Breast epithelium (tissue), 4 donors: ENCODE data around the gene RUSF1. TPM values are rescaled to one million over a fixed set of nuclear protein-coding genes. Genes with fewer than 3 reads are reported as not detected.
"Not testable (repeated sequence)": the region's sequence is repeated elsewhere in the genome, so short reads cannot be mapped to it uniquely, and the experiment has no call there.

Source experiments
- DNase-seq, 2 donors: peaks; one replicate each; pipeline ENCODE4 v3.0.0-alpha.2; 2019; ENCODE audit warnings: low spot score in 2 of 2
- H3K27ac ChIP-seq, 2 donors: fragments of 200-600 bp; sonication (generic) in 1 of 2; one replicate each; pipeline ENCODE4 v1.5.1; 2016 to 2019; ENCODE audit warnings: mild to moderate bottlenecking in 1 of 2
- H3K27me3 ChIP-seq, 2 donors: fragments of 200-600 bp; sonication (generic) in 1 of 2; one replicate each; pipeline versions ENCODE4 v1.5.1 to v1.6.0; 2017 to 2019; ENCODE audit warnings: control low read depth in 1 of 2, mild to moderate bottlenecking in 1 of 2
- H3K36me3 ChIP-seq: fragments of 200-600 bp; one replicate; pipeline ENCODE4 v1.5.1; 2019
- H3K4me1 ChIP-seq, 2 donors: fragments of 200-600 bp; sonication (generic); one replicate each; pipeline ENCODE4 v1.5.1; 2016 to 2019; ENCODE audit warnings: control low read depth in 1 of 2
- H3K4me3 ChIP-seq, 3 donors: fragments of 200-600 bp; sonication (generic); 1 replicate in 2 of 3; 2 replicates in 1 of 3; pipeline ENCODE4 v1.5.1; 2016 to 2019; ENCODE audit warnings: mild to moderate bottlenecking in 3 of 3, moderate library complexity in 2 of 3
- H3K9me3 ChIP-seq, 2 donors: fragments of 200-600 bp; sonication (generic) in 1 of 2; one replicate each; pipeline ENCODE4 v1.5.1; 2016 to 2019; ENCODE audit warnings: control low read depth in 1 of 2
- CTCF ChIP-seq, 3 donors: fragments of 450-650 bp; IDR thresholded peaks; one replicate each; pipeline ENCODE4 v1.5.1; 2016 to 2017; ENCODE audit warnings: antibody characterized with exemption in 3 of 3, mild to moderate bottlenecking in 3 of 3, moderate library complexity in 3 of 3
- POLR2A ChIP-seq: fragments of 450-650 bp; IDR thresholded peaks from one replicate; pipeline ENCODE4 v1.6.1; 2016; ENCODE audit warnings: antibody characterized with exemption, mild to moderate bottlenecking, moderate library complexity
- POLR2AphosphoS5 ChIP-seq, 3 donors: sonication (generic); formaldehyde crosslinking; IDR thresholded peaks; one replicate each; pipeline ENCODE4 v1.6.1; 2017; ENCODE audit warnings: antibody characterized with exemption in 3 of 3
- intact Hi-C: fragments of 100-400 bp; cut with DNase I; formaldehyde crosslinking; loops from one replicate; pipeline ENCODE4 v1.15.1; 2023; ENCODE audit warnings: low total_unique reads
- total RNA-seq, 3 donors: library from RNA; depleted of rRNA; stranded (reverse); fragments of >200 nt; gene quantifications; one replicate each; pipeline ENCODE4 v1.1.0, GENCODE V29; 2016

Gene RUSF1
- total RNA-seq, 3 donors from 2014 or later = 44.2 to 75.4 (median 68.2) TPM

DNA sequence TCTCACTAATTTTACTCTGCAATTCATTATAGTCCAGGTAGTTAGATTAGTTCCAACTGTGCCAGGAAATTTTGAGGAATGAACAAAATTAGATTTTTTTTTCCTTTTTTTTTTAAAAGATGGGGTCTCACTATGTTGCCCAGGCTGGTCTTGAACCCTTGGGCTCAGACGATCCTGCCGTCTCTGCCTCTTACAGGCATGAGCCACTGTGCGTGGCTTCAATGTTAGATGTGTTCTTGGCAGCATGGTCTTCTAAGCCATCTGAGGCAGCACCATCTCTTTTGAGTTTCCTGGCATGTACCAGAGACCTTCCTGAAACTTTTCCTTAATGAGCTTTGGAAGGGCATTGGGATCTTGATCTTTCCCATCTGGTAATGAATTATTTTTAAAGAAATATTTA, 16.9 kb upstream of the RUSF1 start:
- intact Hi-C loops = no loop called here

DNA sequence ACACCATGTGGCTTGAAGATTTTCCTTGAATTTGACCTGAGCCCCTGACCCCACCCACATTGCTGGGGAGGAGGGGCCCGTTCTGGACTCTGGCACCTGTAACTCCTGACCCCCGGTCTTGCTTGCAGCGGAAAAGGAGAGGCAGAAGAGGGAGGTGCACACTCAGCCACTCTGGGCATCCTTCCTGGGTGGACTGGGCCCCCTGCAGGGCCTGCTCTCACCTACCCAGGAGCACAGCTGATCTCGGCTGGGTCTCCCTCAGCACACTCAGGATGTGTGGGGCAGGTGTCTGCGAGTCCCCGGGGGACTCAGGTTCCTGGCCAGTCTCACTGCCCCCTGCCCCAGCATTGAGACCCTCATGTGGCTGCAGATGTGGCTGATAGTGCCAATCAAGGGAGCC, 15.6 kb upstream of the RUSF1 start:
- H3K9me3 ChIP-seq, H3K36me3 ChIP-seq, H3K4me1 ChIP-seq, DNase-seq, intact Hi-C loops, H3K4me3 ChIP-seq, H3K27ac ChIP-seq: not testable (repeated sequence)
- peaks cover 0 to 14% of the 10 kb centered on the region in 2 donors for H3K27me3 ChIP-seq

More for the DNA sequence above, 16.9 kb upstream of the RUSF1 start:
- peaks cover 0 to 18% of the 10 kb centered on the region in 2 donors for H3K27me3 ChIP-seq
- TF ChIP-seq CTCF (IDR thresholded peaks at IDR 0.05) (no peak), POLR2AphosphoS5 (IDR thresholded peaks at IDR 0.05) (no peak), POLR2A (no peak)
- H3K4me1 ChIP-seq = peaks cover 0 to 3% of the 10 kb centered on the region in 2 donors
- no peak overlapping the region for H3K27ac ChIP-seq
- H3K9me3 ChIP-seq = no peaks in the 10 kb centered on the region
- DNase-seq = no peak
- no peaks in the 10 kb centered on the region for H3K36me3 ChIP-seq
- no peak overlapping the region for H3K4me3 ChIP-seq

- no peak for DNase-seq
- no peak overlapping the region for H3K4me3 ChIP-seq
- TF ChIP-seq CTCF (IDR thresholded peaks at IDR 0.05) = no peak
- TF ChIP-seq POLR2AphosphoS5 (IDR thresholded peaks at IDR 0.05) = no peak
- no peak for TF ChIP-seq POLR2A
- H3K27ac ChIP-seq = no peak overlapping the region
- intact Hi-C loops = no loop called here
- no peaks in the 10 kb centered on the region for H3K4me1 ChIP-seq
- no peaks in the 10 kb centered on the region for H3K9me3 ChIP-seq
- H3K36me3 ChIP-seq = no peaks in the 10 kb centered on the region
- no peaks in the 10 kb centered on the region for H3K27me3 ChIP-seq
Measured at GRCh38 chr16:31522071-31522470, 13.9 kb upstream of the RUSF1 start.

DNA sequence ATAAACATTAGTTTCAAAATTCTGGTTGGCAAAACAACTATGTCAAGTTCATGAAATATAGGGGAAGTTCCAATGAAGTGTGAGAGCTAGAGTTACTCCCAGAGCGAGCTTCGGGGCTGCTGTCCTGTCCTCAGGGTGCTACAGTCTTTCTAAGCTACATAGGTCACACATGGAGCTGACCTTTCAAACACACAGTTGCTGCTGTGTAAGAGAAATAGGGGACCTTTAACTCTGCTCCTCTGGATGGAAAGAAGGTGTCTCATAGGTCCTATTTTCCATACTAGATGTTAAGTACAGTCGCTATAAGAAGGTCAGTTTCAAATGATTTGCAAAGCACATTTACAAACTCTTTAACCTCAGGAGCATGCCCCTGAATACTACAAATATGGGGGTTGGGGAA, 13.2 kb upstream of the RUSF1 start:
- Histone ChIP-seq H3K36me3 (no peaks in the 10 kb centered on the region), H3K9me3 (no peaks in the 10 kb centered on the region), H3K27me3 (no peaks in the 10 kb centered on the region), H3K4me3 (no peak overlapping the region), H3K27ac (no peak overlapping the region), H3K4me1 (no peaks in the 10 kb centered on the region)
- no peak for TF ChIP-seq POLR2A
- no peak for TF ChIP-seq CTCF (IDR thresholded peaks at IDR 0.05)
- TF ChIP-seq POLR2AphosphoS5 (IDR thresholded peaks at IDR 0.05) = no peak
- no peak for DNase-seq
- intact Hi-C loops = no loop called here

- Histone ChIP-seq H3K27me3 (no peaks in the 10 kb centered on the region), H3K9me3 (no peaks in the 10 kb centered on the region), H3K4me1 (no peaks in the 10 kb centered on the region), H3K27ac (no peak overlapping the region), H3K4me3 (no peak overlapping the region), H3K36me3 (no peaks in the 10 kb centered on the region)
- no peak for TF ChIP-seq POLR2AphosphoS5 (IDR thresholded peaks at IDR 0.05)
- TF ChIP-seq POLR2A = no peak
- no peak for TF ChIP-seq CTCF (IDR thresholded peaks at IDR 0.05)
- DNase-seq = no peak
- intact Hi-C loops = no loop called here
Measured at GRCh38 chr16:31519759-31520431, 11.7 kb upstream of the RUSF1 start.
